GM18907 (cell line): ENCODE measurements around the gene PRR36.
"Not testable (repeated sequence)": the region's sequence is repeated elsewhere in the genome, so short reads cannot be mapped to it uniquely, and the experiment has no call there.

ENCODE experiments used
- ATAC-seq: cut with Tn5 transposase; IDR thresholded peaks from one replicate; pipeline ENCODE4 v1.9.1; 2021; ENCODE audit warnings: mild to moderate bottlenecking, moderate library complexity; ENCODE audit not compliant: unreplicated experiment

Gene PRR36

DNA sequence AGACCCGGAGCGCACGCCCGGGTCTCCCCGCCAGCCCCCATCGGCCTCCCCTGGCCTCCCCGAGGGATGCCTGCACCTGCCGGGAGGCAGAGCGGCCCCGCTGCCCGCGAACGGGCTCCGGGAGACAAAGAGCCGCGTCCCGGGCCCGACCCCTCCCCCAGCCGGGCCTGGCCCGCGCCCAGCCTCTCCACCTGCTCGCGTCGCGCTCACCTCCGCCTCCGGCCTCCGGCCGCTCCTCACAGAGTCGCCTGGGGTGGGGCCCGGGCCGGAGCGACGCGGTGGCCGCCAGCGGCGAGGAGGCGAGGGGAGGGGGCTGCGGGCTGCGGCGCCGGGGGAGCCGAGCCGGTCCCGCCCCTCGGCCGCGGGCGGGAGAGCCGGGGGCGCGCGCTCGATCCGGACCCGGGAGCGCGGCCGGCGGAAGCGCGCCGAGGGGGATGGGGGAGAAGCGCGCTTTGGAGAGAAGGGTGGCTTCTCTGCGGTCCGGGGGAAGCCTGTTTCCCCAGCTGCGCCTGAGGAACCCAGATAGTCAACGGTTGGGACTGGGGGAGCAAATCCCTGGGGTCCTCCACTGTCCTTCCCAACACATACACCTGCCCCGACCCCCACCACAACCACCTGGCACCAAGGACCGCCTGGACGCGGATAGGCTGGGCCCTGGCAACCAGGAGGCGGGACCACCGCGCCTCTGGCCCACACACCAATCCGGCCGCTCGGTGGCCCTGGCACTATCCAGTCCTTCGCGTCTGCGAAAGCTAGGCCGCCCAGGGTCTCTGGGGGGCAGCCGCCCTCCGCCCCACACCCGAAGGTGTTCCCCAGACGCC, at the start of gene PRR36:
TSS of gene PRR36 (minus strand) at position 315 of the 821 bp plus-strand sequence. CDS start 701 bp downstream, outside the sequence.
- ATAC-seq: no peak

DNA sequence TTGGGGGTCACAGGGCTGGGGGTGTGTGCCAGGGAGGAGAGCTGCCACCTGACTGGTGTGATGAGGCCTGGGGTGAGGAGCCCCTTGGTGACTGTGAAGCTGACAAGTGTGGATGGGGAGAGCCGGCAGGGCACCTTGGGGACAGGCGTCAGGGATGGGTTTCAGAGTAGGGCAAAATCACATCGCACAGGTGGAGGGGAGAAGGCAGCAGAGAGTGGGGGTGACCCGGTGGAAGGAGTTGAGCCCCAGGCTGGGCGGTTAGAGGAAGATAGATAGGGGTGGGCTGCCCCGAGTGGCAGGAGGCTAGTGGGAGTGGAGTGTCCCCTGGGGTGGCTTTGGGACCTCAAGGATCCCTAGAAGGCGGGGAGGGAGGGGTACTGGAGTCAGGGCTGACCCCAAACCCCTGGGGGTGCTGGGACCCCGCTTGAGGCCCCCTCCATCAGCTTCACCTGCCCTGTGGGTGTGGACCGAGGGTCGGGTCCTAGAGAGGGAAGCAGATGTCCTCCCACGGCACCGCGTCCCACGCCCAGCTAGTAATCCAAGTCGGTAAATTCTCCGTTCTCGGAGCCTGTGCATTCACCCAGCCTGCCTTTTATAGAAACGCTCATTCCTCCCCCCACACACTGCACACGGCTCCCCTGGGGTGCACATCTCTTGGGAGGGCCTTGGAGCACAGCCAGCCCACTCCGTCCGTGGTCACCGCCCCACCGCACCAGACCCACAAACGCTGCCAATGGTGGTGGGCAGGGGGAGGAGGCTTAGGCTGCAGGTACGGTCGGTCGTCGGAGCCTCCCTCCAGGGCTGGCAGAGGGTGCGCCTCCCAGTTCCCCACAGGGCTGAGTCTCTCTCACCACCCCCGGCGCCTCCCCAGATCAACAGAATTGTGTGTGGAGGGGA, 49.4 kb upstream of the PRR36 start:
- ATAC-seq: no peak

DNA sequence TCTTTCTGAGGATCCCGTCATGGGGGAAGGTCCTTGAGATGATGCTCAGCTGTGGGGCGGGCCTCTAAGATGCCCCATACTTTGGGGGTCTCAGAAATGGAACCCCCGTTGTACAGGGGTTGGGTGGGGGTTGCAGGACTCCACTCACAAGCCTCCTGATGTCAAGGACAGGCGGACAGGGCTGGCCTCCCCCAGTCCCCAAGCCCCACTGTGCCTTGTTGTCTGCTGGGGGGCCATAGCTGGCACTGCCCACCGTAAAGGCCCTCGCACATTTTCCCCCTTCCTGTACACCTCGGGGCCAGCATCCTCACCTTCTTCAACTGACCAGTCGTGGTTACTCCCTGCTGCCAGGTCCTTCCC, 48.6 kb upstream of the PRR36 start:
- no peak for ATAC-seq

DNA sequence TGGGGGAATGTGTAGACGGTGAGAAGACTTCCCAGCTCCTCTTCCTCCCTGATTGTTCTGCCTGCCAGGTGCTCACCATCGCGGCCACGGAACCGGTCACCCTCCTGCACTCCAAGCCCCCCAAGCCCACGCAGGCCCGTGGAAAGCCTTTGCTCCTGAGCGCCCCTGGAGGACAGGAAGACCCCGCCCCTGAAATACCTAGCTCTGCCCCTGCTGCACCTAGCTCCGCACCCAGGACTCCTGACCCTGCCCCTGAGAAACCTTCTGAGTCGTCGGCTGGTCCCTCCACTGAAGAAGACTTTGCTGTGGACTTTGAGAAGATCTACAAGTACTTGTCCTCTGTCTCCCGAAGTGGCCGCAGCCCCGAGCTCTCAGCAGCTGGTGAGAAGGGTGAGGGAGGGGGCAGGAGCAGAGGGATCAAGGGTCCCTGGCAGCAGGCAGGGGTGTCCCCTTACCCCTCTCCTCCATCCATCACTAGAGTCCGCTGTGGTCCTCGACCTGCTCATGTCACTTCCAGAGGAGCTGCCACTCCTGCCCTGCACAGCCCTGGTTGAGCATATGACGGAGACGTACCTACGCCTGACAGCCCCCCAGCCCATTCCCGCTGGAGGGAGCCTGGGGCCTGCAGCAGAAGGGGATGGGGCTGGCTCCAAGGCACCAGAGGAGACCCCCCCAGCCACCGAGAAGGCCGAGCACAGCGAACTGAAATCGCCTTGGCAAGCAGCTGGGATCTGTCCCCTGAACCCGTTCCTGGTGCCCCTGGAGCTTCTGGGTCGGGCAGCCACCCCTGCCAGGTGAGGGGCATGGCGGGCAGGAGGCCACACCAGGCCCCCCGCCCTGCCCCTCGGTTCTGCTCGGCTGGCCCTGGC, 48.0 kb upstream of the PRR36 start:
- no peak for ATAC-seq

DNA sequence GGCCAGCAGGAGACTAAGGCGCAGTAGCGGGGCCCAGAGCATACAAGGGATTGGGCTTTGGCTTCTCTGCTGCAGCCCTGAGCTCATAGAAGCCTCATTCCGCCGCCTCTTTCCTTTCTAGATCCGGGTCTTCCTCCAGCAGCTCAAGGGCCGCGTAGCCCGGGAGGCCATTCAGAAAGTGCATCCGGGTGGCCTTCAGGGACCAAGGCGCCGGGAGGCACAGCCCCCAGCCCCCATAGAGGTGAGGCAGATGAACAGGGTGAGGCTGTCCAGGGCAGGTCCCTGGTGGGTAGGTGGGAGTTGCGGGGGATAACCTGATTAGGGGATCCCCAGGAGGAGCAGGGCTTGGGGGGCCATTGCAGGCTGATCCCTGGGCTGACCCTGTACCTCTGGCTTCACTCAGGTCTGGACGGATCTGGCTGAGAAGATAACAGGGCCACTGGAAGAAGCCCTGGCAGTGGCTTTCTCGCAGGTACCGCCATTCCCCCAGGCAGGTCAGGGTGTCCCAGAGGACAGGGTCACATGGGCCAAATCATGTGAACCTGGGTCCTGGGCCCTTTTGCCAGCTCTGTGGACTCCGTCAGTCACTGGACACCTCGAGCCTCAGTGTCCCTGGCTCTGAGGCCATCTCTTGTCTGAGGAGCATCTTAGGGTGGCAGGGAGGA, 47.2 kb upstream of the PRR36 start:
- ATAC-seq: no peak

DNA sequence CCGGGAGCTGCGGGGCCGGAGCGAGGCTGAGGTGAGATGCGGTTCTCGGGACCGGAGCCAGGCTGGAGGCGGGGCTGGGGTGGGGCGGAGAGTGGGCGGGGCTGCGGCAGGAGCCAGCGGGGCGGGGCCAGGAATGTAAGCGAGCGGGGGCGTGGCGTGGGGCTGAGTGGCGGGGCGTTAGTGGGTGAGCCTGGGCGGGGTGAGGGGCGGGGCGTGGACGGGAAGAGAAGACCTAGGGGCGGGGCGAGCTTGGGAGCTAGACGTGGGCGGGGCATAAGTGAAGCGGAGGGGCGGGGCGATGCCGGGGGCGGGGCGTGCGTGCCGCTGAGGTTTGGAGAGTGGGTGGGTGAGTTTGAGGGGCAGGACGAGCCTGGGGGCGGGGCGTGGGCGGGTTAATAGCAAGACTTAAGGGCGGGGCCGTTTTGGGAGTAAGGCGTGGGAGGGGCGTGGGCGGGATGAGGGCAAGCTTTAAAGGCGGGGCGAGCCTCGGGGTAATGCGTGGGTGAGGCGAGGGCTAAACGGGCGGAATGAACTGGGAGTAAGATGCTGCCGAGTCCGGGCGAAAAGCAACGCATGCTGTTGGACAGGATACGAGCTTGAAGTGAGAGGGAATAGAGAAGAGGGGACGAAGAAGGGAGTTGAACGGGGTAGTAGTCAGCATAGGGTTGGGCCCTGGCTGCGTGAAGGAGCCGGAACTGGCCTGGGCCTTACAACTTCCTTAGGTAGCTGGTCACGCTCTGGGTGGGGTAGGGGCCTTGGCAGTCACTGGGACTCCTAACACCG, 46.5 kb upstream of the PRR36 start:
- peak; percentile 39 for ATAC-seq

DNA sequence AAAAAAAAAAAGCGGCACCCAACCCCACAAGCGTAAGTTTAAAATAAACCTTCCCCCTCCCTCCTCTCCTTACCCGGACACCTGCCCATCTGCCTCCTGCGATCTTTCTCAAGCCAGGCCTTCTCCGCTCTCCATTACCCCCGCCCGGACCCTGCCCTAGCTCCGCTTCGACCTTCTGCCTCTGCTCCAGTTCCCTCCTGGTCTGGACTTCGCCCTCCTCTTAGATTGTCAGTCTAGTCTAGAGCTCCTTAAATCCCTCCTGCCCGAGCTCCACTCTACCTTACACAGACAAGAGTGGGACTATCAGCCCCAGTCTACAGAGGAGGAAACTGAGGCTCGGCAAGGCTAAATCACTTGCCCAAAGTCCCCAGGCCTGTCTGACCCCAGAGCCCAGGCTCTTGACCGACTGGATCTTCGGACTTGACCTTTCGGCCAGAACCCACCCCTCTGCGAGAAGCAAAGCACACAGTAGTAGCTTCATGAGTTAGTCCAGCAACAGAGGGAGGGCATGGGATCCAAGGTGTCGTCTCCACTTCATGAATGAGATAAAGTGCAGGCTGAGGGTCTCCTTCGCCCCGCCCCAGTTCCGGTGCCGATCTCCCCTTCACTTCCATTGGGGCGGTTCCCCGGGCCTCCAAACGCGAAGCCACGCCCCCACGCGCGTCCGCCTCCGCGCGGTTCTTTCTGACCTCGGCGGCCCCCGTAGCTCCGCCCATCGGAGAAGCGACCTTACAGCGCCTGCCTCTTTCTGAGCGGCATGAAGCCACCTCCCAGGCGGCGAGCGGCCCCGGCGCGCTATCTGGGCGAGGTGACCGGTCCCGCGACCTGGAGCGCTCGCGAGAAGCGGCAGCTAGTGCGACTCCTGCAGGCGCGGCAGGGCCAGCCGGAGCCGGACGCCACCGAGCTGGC, 45.7 kb upstream of the PRR36 start, which contains the start of gene SNAPC2:
TSS of gene SNAPC2 (plus strand) at position 729 of the 909 bp plus-strand sequence. CDS start at position 758, 29 bp downstream.
- peak; percentile 67 for ATAC-seq

DNA sequence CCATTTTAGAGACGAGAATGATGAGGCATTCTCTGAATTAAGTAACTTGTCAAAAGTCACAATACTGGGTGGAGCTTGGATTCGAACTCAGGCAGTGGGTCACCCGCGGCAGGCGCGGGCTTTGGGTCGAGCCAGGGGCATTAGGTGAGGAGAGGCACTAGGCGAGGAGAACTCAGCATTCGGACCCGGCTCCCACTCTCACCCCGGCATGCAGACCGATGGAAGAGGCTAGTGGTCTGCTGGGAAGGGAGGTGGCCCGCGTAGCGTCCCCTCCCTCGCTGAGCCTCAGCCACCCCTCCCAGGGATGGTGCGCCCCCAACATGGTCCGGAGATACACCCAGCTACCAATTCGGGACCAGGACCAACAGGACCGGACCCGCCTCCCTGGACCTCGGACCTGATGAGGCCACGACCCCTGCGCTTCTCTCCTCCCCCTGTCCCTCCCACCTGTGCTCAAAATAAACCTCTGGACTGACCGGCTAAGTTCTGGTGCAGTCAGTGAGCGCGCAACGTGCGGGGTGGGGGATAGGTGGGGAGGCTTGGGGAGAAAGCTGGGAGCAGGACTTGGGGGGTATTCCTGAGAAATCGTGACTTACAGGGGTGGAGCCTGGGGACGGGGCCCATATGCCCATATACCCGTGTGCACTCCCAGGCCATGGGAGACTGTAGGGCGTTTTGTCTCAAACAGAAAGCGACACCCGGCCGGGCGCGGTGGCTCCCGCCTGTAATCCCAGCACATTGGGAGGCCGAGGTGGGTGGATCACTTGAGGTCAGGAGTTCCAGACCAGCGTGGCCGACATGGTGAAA, 44.6 kb upstream of the PRR36 start:
- ATAC-seq: no peak

DNA sequence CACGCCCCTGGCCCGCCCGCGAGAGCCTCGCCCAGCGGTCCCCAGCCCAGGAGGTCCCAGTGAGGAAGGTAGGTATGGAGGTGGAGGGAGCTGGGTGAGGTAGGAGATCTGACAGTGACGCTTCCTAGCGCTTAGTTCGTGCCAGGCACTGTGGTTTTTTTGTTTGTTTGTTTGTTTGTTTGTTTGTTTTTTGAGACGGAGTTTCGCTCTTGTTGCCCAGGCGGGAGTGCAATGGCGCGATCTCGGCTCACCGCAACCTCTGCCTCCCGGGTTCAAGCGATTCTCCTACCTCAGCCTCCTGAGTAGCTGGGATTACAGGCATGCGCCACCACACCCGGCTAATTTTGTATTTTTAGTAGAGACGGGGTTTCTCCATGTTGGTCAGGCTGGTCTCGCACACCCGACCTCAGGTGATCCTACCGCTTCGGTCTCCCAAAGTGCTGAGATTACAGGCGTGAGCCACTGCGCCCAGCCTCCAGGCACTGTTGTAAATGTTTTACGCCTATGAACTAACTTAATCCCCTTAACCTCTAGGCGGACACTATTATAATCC, 43.9 kb upstream of the PRR36 start:
- ATAC-seq: not testable (repeated sequence)

DNA sequence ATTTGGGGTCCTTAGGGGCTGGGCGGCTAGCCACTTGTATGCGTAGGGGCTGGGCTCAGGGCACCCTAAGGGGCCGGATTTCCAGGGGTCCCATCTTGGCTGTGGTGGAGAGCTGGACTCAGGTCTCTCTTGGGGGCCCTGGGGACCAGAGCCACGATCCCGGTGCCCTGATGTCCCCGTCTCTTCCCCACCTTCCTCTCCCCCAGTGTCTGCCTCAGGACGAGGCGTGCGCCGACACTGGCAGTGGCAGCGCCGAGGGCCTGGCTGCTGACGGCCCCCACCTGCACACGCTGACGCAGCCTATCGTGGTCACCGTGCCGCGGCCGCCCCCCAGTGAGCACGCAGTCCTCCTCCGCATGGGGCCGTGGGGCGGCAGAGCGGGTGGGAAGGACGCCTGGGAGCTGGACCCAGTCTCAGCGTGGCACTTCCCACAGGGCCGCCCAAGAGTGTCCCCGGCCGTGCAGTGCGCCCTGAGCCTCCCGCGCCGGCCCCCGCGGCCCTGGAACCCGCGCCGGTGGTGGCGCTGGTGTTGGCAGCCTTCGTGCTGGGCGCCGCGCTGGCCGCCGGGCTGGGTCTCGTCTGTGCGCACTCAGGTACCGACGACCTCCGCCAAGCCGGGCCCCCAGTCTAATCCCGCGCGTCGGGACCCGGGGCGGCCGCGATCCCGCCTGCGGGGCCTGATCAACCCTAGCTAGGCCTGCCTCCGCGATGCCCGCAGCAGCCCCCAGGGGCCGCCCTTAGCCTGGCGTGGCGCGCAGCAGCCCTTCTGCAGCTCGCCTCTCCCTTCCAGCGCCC, 43.3 kb upstream of the PRR36 start:
- ATAC-seq: peak; percentile 21

DNA sequence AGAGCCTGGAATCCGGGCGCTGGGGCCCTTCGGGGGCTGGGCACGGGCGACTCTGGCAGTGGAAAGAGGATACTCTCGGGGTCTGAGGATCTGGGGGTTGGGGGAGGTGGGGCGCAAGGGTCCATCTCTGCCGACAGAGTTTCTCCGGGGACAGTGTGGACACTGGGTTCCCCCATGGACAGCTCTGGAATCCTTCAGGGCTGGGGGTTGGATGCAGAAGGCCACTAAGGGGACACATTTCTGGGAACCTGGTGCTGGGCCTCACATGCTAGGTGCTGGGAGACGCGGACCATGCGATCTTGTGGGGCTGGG, 42.7 kb upstream of the PRR36 start:
- no peak for ATAC-seq

DNA sequence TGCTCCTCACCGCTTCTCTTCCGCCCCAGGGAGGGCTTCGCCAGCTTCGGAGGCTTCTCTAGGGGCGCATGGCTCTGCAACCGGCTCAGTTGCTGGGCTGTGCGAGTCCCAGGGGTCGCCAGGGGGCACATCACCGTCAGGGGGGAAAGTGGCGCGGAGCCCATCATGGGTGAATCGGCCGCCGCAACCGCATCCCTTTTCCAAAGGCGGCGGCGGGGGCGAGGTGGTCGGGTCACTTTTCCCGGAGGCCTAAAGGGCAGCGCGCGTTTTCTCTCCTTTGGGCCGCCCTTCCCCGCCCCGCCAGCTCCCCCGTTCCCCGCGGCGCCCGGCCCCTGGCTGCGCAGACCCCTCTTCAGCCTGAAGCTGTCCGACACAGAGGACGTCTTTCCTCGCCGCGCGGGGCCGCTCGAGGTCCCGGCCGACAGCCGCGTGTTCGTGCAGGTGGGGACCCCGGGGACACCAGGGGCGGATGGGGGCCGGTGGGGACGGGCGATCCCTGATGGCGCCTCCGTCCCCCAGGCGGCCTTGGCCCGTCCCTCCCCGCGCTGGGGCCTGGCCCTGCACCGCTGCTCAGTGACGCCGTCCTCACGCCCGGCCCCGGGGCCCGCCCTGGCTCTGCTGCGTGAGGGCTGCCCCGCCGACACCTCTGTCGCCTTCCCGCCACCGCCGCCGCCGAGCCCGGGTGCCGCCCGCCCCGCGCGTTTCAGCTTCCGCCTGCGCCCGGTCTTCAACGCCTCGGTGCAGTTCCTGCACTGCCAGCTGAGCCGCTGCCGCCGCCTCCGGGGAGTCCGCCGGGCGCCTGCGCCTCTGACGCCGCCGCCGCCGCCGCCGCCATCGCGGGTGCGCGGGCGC, 42.1 kb upstream of the PRR36 start:
- no peak for ATAC-seq

DNA sequence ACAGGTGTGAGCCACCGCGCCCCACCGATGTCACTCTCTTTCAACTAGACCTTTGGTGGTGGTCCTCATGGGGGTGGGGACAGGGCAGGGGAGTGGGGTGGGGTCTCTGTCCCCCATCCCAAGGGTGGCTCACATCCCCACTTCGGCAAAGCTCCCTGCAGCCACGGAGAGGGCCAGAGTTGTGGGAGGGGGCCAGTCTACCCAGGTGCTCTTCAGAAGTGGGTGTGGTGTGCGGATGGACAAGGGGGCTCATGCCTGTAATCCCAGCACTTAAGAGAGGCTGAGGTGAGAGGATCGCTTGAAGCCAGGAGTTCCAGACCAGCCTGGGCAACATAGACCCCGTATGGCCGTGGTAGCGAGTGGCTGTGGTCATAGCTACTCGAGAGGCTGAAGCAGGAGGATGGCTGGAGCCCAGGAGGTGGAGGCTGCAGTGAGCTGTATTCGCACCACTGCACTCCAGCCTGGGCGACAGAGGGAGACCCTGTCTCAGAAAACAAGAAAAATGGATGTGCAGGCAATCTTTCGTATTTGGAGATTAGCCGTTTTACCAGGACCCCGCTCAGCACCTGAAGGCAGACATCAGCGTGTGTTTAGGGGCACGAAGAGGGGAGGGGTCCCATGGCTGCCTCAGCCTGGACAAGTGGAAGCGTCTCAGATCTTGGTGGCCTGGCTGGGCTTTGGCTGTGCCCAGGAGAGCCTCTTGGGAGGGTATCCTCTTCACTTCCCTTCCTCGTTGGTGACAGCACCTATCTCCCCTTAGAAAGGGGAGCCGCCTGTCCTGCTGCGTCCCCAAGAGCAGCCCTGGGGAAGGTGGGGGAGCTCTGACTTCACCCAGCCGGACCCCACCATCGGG, 41.3 kb upstream of the PRR36 start:
- no peak for ATAC-seq

DNA sequence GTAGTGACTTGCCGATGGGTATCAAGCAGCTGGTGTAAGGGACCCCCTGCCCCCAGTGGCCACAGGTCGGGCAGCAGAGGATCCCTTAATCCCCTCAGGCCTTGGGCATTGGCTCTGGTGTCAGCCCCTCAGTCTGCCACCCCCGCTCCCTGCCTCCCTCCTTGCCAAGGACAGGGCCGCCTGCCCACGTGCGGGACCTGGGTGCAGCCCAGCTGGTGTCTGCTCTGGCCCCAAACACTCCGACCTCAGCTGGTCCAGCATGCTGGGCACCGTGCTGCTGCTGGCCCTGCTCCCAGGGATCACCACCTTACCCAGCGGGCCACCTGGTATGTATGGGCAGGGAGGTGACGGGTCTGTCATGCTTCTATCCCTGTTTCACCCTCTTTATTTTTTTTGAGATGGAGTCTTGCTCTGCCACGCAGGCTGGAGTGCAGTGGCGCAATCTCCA, 40.4 kb upstream of the PRR36 start, which contains the start of gene TGFBR3L:
TSS of gene TGFBR3L (plus strand) at position 233 of the 448 bp plus-strand sequence.
- no peak for ATAC-seq

DNA sequence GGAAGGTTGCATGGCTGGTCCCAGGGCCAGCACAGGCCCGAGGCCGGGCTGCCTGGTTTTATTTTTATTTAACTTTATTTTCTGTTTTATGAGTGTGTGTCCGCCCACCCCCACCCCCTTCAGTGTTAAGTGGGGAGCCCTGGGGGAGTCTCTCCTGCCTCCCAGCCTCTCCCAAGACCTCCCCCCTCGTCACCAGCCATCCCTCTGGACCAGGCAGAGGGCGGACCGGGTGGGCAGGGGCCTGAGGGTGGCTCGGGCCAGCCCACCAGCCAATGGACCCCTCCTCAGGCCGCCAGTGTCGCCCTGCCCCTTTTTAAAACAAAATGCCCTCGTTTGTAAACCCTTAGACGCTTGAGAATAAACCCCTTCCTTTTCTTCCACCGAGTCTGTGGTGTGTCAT, 39.9 kb upstream of the PRR36 start:
- no peak for ATAC-seq
